ENCODE data around the gene CWF19L1. TPM values are rescaled to one million over a fixed set of nuclear protein-coding genes. Genes with fewer than 3 reads are reported as not detected.
"Not testable (repeated sequence)": the region's sequence is repeated elsewhere in the genome, so short reads cannot be mapped to it uniquely, and the experiment has no call there.

The CWF19L1 gene
- total RNA-seq, 1 donor from 2014 or later = 25.1 TPM

- Mint-ChIP-seq H3K9me3 (no peaks in the 10 kb centered on the region), H3K4me1 (ENCODE audit: unreplicated experiment) (peaks cover 5% of the 10 kb centered on the region), H3K27me3 (peaks cover 32% of the 10 kb centered on the region), H3K36me3 (no peaks in the 10 kb centered on the region), H3K4me3 (no peak overlapping the region), H3K27ac (no peak overlapping the region)
- DNase-seq (ENCODE audit: extremely low spot score, unreplicated experiment) = no peak
- no peak for TF ChIP-seq CTCF (conservative IDR thresholded peaks at IDR 0.05)
Measured at GRCh38 chr10:100304414-100304813, 37.0 kb upstream of the CWF19L1 start.

- H3K4me3 Mint-ChIP-seq = no peak overlapping the region
- H3K36me3 Mint-ChIP-seq = no peaks in the 10 kb centered on the region
- H3K4me1 Mint-ChIP-seq (ENCODE audit: unreplicated experiment) = peaks cover 5% of the 10 kb centered on the region
- no peak overlapping the region for H3K27ac Mint-ChIP-seq
- TF ChIP-seq CTCF (conservative IDR thresholded peaks at IDR 0.05) = peak; percentile 81
- H3K9me3 Mint-ChIP-seq = no peaks in the 10 kb centered on the region
- no peak for DNase-seq (ENCODE audit: extremely low spot score, unreplicated experiment)
- peaks cover 33% of the 10 kb centered on the region for H3K27me3 Mint-ChIP-seq
Measured at GRCh38 chr10:100303724-100304319, 36.4 kb upstream of the CWF19L1 start.

- H3K4me3 Mint-ChIP-seq = not testable (repeated sequence)
- H3K27me3 Mint-ChIP-seq = peaks cover 32% of the 10 kb centered on the region
Measured at GRCh38 chr10:100301123-100301522, 33.7 kb upstream of the CWF19L1 start.

GRCh38 chr10:100297242-100297641, 29.8 kb upstream of the CWF19L1 start:
- no peak for DNase-seq (ENCODE audit: extremely low spot score, unreplicated experiment)
- no peaks in the 10 kb centered on the region for H3K4me1 Mint-ChIP-seq (ENCODE audit: unreplicated experiment)
- no peak for TF ChIP-seq CTCF (conservative IDR thresholded peaks at IDR 0.05)
- H3K4me3 Mint-ChIP-seq = no peak overlapping the region
- H3K27ac Mint-ChIP-seq = no peak overlapping the region
- no peaks in the 10 kb centered on the region for H3K9me3 Mint-ChIP-seq
- H3K36me3 Mint-ChIP-seq = no peaks in the 10 kb centered on the region
- H3K27me3 Mint-ChIP-seq = peaks cover 41% of the 10 kb centered on the region

More at GRCh38 chr10:100301123-100301522, 33.7 kb upstream of the CWF19L1 start:
- H3K27ac Mint-ChIP-seq; H3K36me3 Mint-ChIP-seq; H3K4me1 Mint-ChIP-seq (ENCODE audit: unreplicated experiment); H3K9me3 Mint-ChIP-seq; DNase-seq (ENCODE audit: extremely low spot score, unreplicated experiment): not testable (repeated sequence)

GRCh38 chr10:100293066-100293465, 25.6 kb upstream of the CWF19L1 start:
- peaks cover 53% of the 10 kb centered on the region for H3K27me3 Mint-ChIP-seq
- no peaks in the 10 kb centered on the region for H3K9me3 Mint-ChIP-seq
- TF ChIP-seq CTCF (conservative IDR thresholded peaks at IDR 0.05) = no peak

GRCh38 chr10:100292300-100292699, 24.9 kb upstream of the CWF19L1 start:
- not testable (repeated sequence) for H3K36me3 Mint-ChIP-seq; H3K27ac Mint-ChIP-seq; H3K4me3 Mint-ChIP-seq; H3K9me3 Mint-ChIP-seq; DNase-seq (ENCODE audit: extremely low spot score, unreplicated experiment); H3K4me1 Mint-ChIP-seq (ENCODE audit: unreplicated experiment)
- H3K27me3 Mint-ChIP-seq = peaks cover 50% of the 10 kb centered on the region

More at GRCh38 chr10:100293066-100293465, 25.6 kb upstream of the CWF19L1 start:
- Mint-ChIP-seq H3K4me3 (no peak overlapping the region), H3K36me3 (no peaks in the 10 kb centered on the region), H3K4me1 (ENCODE audit: unreplicated experiment) (no peaks in the 10 kb centered on the region), H3K27ac (no peak overlapping the region)
- DNase-seq (ENCODE audit: extremely low spot score, unreplicated experiment) = no peak

GRCh38 chr10:100291356-100291755, 23.9 kb upstream of the CWF19L1 start:
- Mint-ChIP-seq H3K4me3 (no peak overlapping the region), H3K4me1 (ENCODE audit: unreplicated experiment) (peaks cover 8% of the 10 kb centered on the region), H3K27ac (no peak overlapping the region), H3K9me3 (no peaks in the 10 kb centered on the region), H3K36me3 (no peaks in the 10 kb centered on the region), H3K27me3 (peaks cover 42% of the 10 kb centered on the region)
- DNase-seq (ENCODE audit: extremely low spot score, unreplicated experiment) = no peak
- TF ChIP-seq CTCF (conservative IDR thresholded peaks at IDR 0.05) = no peak

All from type B pancreatic cell (in vitro differentiated cells).